Liver (tissue), 3 donors: Measurements from ENCODE around the gene METRN.

Source experiments
- CTCF ChIP-seq: fragments of 150-350 bp; IDR thresholded peaks from 2 replicates; pipeline ENCODE4 v1.5.1; 2017; ENCODE audit warnings: improper control_type of control experiment, low read depth, low read length; ENCODE audit not compliant: missing input control
- EGR1 ChIP-seq, 2 donors: IDR thresholded peaks; 2 replicates each; pipeline ENCODE4 v1.6.1; 2016 to 2018; ENCODE audit warnings: antibody characterized with exemption in 2 of 2, low read depth in 2 of 2
- FOXA1 ChIP-seq: IDR thresholded peaks from 2 replicates; pipeline ENCODE4 v1.6.1; 2016; ENCODE audit warnings: antibody characterized with exemption
- HNF4G ChIP-seq: IDR thresholded peaks from 2 replicates; pipeline ENCODE4 v1.6.1; 2016; ENCODE audit warnings: antibody characterized with exemption
- RAD21 ChIP-seq, 2 donors: IDR thresholded peaks; 2 replicates each; pipeline ENCODE4 v1.6.1; 2016; ENCODE audit warnings: antibody characterized with exemption in 2 of 2, mild to moderate bottlenecking in 2 of 2
- REST ChIP-seq: IDR thresholded peaks from 2 replicates; pipeline ENCODE4 v1.6.1; 2016; ENCODE audit warnings: antibody characterized with exemption, mild to moderate bottlenecking
- TAF1 ChIP-seq: conservative IDR thresholded peaks from 2 replicates; pipeline ENCODE4 v1.6.1; 2016; ENCODE audit warnings: antibody characterized with exemption, mild to moderate bottlenecking
- donor health status: healthy.
- donor health status: healthy.

GRCh38 chr16:723695-724094 is 8.8 kb downstream of the METRN start:
- TF ChIP-seq EGR1 (IDR thresholded peaks at IDR 0.05; ENCODE audit: low read depth in 2 of 2) (no peak), RAD21 (IDR thresholded peaks at IDR 0.05) (no peak), HNF4G (no peak), TAF1 (no peak), CTCF (no peak), REST (no peak), FOXA1 (no peak)
